ENCODE results near the gene IGSF22. TPM values are rescaled to one million over a fixed set of nuclear protein-coding genes. Genes with fewer than 3 reads are reported as not detected.
"Not testable (repeated sequence)": the region's sequence is repeated elsewhere in the genome, so short reads cannot be mapped to it uniquely, and the experiment has no call there.

IGSF22 gene
- total RNA-seq, 2 donors from 2014 or later: 0.38 TPM; not detected in 1

- intact Hi-C loops (cut with DNase I): loop anchor here in 1 of 2 donors (5.0 kb wide), 1 partner anchor 67 kb away; the partner anchor contains the start of gene SPTY2D1
- no peak for DNase-seq (ENCODE audit: low spot score)
These were observed 26.8 kb downstream of the IGSF22 start for GRCh38 chr11:18699269-18699596.

- intact Hi-C loops (cut with DNase I): loop anchor here in 1 of 2 donors (5.0 kb wide), 1 partner anchor 66 kb away; the partner anchor contains the start of gene SPTY2D1
- peak; percentile 97 for DNase-seq (ENCODE audit: low spot score)
These were observed 27.4 kb downstream of the IGSF22 start, which contains the start of gene TMEM86A for GRCh38 chr11:18698341-18699268. Gene TMEM86A (plus strand): TSS chr11:18698779. CDS start chr11:18698887, 108 bp downstream.

DNA sequence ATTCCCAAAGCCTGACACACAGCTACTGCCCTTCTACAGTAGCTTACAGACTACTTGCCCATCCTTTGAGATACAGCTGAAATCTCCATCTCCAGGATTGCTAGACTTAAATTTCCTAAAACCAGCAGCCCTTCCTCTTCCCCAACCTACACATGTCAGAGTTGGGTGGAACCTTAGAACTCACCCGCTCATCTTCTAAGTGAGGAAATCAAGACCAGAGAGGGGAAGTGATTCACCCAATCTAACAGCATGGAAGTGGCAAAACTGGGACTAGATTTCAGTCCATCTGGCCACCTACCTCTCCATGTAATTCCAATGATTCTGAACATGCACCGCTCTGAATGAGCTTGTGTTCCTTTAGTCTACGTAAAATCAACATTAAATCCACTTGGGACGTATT, 28.4 kb downstream of the IGSF22 start:
- DNase-seq (ENCODE audit: low spot score): no peak
- intact Hi-C loops (cut with DNase I): loop anchor here in 1 of 2 donors (5.0 kb wide), 1 partner anchor 65 kb away; the partner anchor contains the start of gene SPTY2D1

DNA sequence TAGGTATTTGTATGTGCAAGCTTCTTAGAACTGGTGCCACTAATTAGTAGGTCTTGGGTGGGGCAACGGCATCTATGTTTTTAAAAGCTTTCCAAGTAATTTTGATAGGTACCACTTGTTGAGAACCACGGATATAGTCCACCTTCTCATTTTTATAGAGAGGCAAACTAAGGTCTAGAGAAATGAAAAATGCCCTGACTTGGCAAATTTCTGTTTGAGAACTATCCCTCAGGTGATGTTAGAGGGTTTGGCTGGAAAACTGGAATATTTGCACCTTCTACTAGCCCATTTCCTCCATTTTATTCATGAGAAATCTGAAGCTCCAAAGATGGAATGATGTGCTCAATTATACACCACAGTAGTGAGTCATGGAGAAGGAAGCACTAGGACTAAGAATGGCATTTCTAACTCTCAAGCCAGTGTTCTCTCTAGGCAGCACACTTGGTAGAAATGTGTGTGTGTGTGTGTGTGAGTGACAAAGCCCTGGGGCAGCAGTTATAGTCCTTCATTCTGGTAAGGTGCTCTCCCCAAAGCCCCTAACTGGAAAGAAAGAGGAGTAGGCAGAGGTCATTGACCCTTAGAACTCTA, 29.3 kb downstream of the IGSF22 start:
- no peak for DNase-seq (ENCODE audit: low spot score)
- intact Hi-C loops (cut with DNase I): loop anchor here in 1 of 2 donors (5.0 kb wide), 1 partner anchor 64 kb away; the partner anchor contains the start of gene SPTY2D1

DNA sequence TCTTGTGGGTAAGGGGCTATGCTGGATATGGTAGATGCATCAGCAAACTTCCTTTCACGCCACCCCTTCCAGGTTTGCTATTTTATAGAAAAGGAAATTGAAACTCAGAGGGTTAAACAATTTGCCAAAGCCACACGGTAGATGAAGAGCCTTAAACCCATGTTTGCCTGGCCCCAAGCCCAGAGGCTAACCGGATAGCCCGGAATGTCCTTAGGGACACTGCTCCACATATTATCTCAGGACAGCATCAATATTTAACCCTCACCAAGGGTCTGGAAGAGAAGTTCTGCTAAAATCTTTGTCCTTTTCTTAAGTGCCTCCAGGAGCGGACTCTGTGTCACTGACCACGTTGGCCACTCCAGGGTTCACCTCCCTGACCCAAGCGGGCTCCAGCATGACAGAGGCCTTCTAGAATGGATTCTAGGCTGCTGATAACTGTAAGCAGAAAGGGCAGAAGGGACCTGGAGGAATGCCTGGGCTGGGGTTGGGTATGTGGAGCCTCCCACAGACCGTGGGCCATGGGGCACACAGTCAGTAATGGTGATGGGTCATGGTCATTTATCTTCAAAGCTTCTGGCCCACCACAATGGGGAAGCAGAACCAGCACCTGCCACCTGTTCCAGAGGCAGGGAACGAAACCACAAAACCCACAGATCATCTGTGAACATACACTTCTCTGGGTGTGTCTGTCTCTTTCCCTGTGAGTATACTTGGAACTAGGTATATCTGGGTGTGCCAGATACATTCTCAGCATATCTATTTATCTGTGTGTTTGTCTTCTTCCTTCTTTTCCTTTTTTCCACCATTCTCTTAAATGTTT, 32.8 kb downstream of the IGSF22 start:
- intact Hi-C loops (cut with DNase I): no loop called here
- DNase-seq (ENCODE audit: low spot score): no peak

GRCh38 chr11:18691467-18692140, 34.4 kb downstream of the IGSF22 start:
- intact Hi-C loops (cut with DNase I); DNase-seq (ENCODE audit: low spot score): not testable (repeated sequence)

DNA sequence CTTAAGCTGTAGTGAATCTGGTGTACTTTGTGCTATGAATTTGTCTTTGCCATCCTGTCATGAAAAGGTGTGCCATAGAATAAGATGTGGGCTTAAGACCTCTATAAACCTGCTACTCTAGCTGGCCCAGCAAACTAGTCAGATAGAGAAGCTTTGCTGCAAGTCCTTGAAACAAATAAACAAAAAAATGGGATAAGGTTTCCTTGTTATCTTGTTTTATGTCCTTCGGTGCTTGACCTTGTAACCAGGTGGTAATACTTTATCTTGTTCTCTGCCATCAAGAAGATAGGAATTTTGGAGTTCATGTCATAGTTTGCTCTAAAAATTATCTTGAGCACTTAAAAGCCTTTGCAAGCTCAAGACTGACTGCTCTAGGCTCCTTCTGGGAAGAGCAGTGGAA, 41.7 kb downstream of the IGSF22 start:
- intact Hi-C loops (cut with DNase I): no loop called here
- DNase-seq (ENCODE audit: low spot score): no peak

DNA sequence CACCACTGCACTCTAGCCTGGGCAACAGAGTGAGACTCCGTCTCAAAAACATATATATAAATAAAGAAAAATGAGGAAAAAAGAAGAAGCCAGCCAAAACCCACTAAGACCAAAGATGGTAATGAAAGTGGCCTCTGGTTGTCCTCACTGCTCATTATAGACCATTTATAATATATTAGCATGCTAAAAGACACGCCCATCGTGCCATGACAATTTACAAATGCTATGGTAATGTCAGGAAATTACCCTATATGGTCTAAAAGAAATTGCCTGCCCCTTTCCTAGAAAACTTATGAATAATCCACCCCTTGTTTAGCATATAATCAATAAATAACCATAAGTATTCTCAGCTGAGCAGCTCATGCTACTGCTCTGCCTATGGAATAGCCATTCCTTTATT, 43.5 kb downstream of the IGSF22 start:
- DNase-seq (ENCODE audit: low spot score): no peak
- intact Hi-C loops (cut with DNase I): no loop called here

DNA sequence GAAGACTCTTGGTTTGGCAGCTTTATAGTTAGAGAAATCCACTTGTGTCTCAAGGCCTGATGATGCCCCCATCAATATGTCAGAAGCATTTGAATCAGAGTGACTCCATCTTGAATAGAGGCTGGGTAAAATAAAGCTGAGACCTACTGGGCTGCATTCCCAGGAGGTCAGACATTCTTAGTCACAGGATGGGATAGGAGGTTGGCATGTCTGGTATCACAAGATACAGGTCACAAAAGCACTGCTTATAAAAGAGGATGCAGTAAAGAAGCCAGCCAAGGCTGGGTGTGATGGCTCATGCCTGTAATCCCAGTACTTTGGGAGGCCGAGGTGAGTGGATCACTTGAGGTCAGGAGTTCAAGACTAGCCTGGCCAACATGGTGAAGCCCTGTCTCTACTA, 44.0 kb downstream of the IGSF22 start:
- DNase-seq (ENCODE audit: low spot score); intact Hi-C loops (cut with DNase I): not testable (repeated sequence)

DNA sequence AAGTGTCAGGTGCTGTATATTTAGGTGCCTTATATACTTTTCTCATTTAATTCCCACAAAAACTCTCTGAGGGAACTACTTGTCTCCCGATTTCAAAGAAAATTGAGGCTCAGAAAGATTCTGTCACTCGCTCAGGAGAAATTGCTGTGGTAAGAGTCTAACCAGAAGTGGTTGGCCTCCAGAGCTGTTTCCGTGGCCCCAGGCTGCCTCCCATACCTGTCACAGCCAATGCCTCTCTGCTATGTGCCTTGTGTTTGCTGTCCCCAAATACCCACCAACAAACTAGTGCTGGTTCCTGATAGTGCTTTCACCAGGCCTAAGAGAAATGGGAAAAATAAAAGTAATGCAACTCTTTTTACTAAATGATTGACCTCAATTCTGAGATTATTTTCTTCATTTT, 48.4 kb downstream of the IGSF22 start:
- intact Hi-C loops (cut with DNase I): no loop called here
- no peak for DNase-seq (ENCODE audit: low spot score)

GRCh38 chr11:18676803-18677202, 49.2 kb downstream of the IGSF22 start:
- intact Hi-C loops (cut with DNase I): no loop called here
- DNase-seq (ENCODE audit: low spot score): no peak

GRCh38 chr11:18672209-18672608, 53.8 kb downstream of the IGSF22 start:
- DNase-seq (ENCODE audit: low spot score); intact Hi-C loops (cut with DNase I): not testable (repeated sequence)

GRCh38 chr11:18671246-18671645, 54.7 kb downstream of the IGSF22 start:
- intact Hi-C loops (cut with DNase I): no loop called here
- DNase-seq (ENCODE audit: low spot score): no peak

DNA sequence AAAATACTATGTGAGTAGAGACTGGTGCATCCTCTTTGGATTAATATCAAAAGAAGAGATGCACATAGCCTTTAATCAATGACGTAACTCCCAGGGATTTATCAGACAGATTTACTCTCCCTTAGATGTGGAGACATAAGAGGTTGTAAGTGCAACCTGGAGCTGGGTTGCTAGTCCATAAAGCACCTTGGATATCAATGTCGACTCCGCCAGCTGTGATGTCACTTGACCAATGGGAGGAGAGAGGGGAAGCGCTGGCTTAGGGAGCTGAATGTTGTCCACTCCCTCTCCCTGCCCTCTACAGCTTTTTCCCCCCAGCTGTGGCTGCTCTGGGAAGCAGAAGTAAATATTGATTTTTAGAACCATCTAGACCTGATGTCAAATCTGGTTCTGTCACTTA, 56.3 kb downstream of the IGSF22 start:
- intact Hi-C loops (cut with DNase I): no loop called here
- DNase-seq (ENCODE audit: low spot score): no peak

DNA sequence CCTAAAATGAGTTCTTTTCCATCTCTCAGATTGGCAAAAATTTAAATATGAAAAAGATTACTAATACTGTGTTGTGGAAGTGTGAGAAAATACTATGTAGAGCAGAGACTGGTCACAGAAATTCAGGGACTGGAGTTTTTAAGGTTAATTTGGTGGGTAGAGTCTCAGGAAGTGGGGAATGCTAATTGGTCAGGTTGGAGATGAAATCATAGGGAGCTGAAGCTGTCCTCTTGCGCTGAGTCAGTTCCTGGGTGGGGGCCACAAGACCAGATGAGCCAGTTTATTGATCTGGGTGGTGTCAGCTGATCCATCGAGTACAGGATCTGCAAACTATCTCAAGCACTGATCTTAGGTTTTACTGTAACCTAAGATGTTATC, 56.8 kb downstream of the IGSF22 start:
- DNase-seq (ENCODE audit: low spot score): no peak
- intact Hi-C loops (cut with DNase I): no loop called here

DNA sequence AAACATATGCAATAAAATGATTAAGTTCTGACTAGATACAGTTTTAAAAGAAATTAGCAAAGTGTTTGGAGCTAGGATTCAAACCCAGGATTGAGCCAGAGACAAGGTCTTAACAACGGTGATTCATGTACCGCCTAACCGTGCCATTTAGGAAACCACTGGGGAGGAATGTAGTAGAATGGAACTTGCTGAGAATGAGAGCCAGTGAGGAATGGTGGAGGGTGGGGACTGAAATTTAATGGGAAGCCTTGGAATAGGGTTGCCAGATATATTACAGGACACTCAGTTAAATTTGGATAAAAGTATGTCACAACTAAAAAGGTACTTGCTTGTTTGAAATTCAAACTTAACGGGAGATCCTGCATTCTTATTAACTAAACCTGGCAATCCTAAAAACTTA, 57.9 kb downstream of the IGSF22 start:
- intact Hi-C loops (cut with DNase I): no loop called here
- DNase-seq (ENCODE audit: low spot score): no peak

DNA sequence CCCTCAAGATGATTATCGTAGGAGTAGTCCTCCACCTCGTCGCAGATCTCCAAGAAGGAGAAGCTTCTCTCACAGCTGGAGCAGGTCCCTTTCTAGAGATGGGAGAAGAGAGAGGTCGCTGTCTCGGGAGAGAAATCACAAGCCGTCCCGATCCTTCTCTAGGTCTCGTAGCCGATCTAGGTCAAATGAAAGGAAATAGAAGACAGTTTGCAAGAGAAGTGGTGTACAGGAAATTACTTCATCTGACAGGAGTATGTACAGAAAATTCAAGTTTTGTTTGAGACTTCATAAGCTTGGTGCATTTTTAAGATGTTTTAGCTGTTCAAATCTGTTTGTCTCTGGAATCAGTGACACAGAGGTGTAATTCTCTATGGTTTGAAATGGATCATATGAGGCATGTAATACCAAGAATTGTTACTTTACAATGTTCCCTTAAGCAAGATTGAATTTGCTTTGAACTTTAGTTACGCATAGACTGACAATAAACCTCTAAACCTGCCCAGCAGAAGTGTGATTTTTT, 60.6 kb downstream of the IGSF22 start:
- DNase-seq (ENCODE audit: low spot score); intact Hi-C loops (cut with DNase I): not testable (repeated sequence)

GRCh38 chr11:18657673-18658072, 68.3 kb downstream of the IGSF22 start:
- no peak for DNase-seq (ENCODE audit: low spot score)
- intact Hi-C loops (cut with DNase I): no loop called here

Data from posterior vena cava (tissue), 2 donors.